ENCODE measurements around the gene DGKI. TPM values are rescaled to one million over a fixed set of nuclear protein-coding genes. Genes with fewer than 3 reads are reported as not detected.

DGKI gene
- total RNA-seq, 4 donors from 2014 or later = 0.42 to 6.2 (median 2.0) TPM

GRCh38 chr7:137801491-137801890, 45.3 kb downstream of the DGKI start:
- Histone ChIP-seq H3K4me3 (no peak overlapping the region), H3K36me3 (no peaks in the 10 kb centered on the region), H3K9me3 (no peaks in the 10 kb centered on the region), H3K27ac (no peak overlapping the region), H3K27me3 (no peaks in the 10 kb centered on the region), H3K4me1 (no peaks in the 10 kb centered on the region)
- no peak for DNase-seq (ENCODE audit: low spot score in 2 of 2)
- 86% methylated on average over 1 of the region's 1 CpG for WGBS
- TF ChIP-seq CTCF (IDR thresholded peaks at IDR 0.05) (no peak), POLR2AphosphoS5 (IDR thresholded peaks at IDR 0.05) (no peak), POLR2A (IDR thresholded peaks at IDR 0.05) (no peak), EP300 (IDR thresholded peaks at IDR 0.05) (no peak)

DNA sequence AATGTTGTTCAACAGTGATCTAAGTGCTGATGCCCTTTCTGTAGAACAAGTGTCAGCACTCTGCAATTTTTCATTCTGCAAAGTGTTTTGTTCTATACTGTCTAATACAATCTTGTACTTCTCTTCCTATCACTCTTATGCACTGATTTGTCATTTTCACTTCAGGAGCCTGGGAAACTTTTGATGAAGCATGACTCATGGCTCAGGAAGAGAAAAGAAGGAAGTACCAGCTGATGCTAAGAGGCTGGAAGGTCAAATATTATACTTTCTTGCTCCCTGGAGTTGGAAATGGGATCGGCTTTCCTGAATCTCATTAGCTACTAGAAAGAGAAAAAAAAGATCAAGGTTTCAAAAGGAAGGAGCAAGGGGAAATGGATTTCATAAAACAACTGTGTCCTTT, 45.8 kb downstream of the DGKI start:
- 61% methylated on average over 1 of the region's 1 CpG for WGBS
- TF ChIP-seq CTCF (IDR thresholded peaks at IDR 0.05) = no peak
- TF ChIP-seq POLR2A (IDR thresholded peaks at IDR 0.05) = no peak
- no peak for TF ChIP-seq POLR2AphosphoS5 (IDR thresholded peaks at IDR 0.05)
- TF ChIP-seq EP300 (IDR thresholded peaks at IDR 0.05) = no peak
- no peak overlapping the region for H3K27ac ChIP-seq
- H3K27me3 ChIP-seq = no peaks in the 10 kb centered on the region
- DNase-seq (ENCODE audit: low spot score in 2 of 2) = no peak
- no peaks in the 10 kb centered on the region for H3K36me3 ChIP-seq
- no peaks in the 10 kb centered on the region for H3K4me1 ChIP-seq
- H3K4me3 ChIP-seq = no peak overlapping the region
- no peaks in the 10 kb centered on the region for H3K9me3 ChIP-seq

DNA sequence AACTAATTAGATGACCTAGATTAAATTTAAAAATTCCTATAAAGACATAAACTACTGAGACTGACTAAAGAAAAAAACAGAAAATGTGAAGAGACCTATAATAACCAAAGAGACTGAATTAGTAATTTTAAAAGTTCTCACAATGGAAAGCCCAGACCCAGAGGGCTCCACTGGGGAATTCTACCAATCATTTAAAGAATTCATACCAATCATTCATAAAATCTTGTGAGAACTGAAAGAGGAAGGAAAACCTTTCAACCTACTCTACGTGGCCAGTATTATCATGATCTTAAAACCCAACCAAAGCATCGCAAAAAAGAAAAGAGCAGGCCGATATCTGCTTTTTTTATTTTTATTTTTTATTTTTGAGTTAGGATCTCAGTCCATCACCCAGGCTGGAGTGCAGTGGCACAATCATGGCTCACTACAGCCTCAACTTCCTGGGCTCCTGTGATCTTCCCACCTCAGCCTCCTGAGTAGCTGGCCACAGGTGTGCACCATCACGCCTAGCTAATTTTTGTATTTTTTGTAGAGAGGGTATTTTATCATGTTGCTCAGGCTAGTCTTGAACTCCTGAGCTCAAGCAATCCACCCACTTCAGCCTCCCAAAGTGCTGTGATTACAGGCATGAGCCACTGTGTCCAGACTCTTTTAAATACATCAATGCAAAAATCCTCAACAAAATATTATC, 48.6 kb downstream of the DGKI start:
- WGBS = 90% methylated on average over 4 of the region's 4 CpGs
- no peak overlapping the region for H3K27ac ChIP-seq
- DNase-seq (ENCODE audit: low spot score in 2 of 2) = no peak
- TF ChIP-seq POLR2A (IDR thresholded peaks at IDR 0.05) (no peak), CTCF (IDR thresholded peaks at IDR 0.05) (no peak), EP300 (IDR thresholded peaks at IDR 0.05) (no peak), POLR2AphosphoS5 (IDR thresholded peaks at IDR 0.05) (no peak)
- H3K4me1 ChIP-seq = no peaks in the 10 kb centered on the region
- H3K4me3 ChIP-seq = no peak overlapping the region
- H3K36me3 ChIP-seq = no peaks in the 10 kb centered on the region
- no peaks in the 10 kb centered on the region for H3K9me3 ChIP-seq
- no peaks in the 10 kb centered on the region for H3K27me3 ChIP-seq

GRCh38 chr7:137795211-137795610, 51.6 kb downstream of the DGKI start:
- Histone ChIP-seq H3K27me3 (no peaks in the 10 kb centered on the region), H3K4me3 (no peak overlapping the region), H3K4me1 (no peaks in the 10 kb centered on the region), H3K9me3 (no peaks in the 10 kb centered on the region), H3K36me3 (no peaks in the 10 kb centered on the region), H3K27ac (no peak overlapping the region)
- no peak for DNase-seq (ENCODE audit: low spot score in 2 of 2)
- no peak for TF ChIP-seq CTCF (IDR thresholded peaks at IDR 0.05)
- TF ChIP-seq POLR2AphosphoS5 (IDR thresholded peaks at IDR 0.05) = no peak
- TF ChIP-seq POLR2A (IDR thresholded peaks at IDR 0.05) = no peak
- TF ChIP-seq EP300 (IDR thresholded peaks at IDR 0.05) = no peak
- 92% methylated on average over 4 of the region's 4 CpGs for WGBS

GRCh38 chr7:137791930-137792329, 54.8 kb downstream of the DGKI start:
- H3K27me3 ChIP-seq = no peaks in the 10 kb centered on the region
- no peaks in the 10 kb centered on the region for H3K36me3 ChIP-seq
- DNase-seq (ENCODE audit: low spot score in 2 of 2) = no peak
- no peaks in the 10 kb centered on the region for H3K9me3 ChIP-seq
- TF ChIP-seq EP300 (IDR thresholded peaks at IDR 0.05) (no peak), POLR2A (IDR thresholded peaks at IDR 0.05) (no peak), CTCF (IDR thresholded peaks at IDR 0.05) (no peak), POLR2AphosphoS5 (IDR thresholded peaks at IDR 0.05) (no peak)
- no peaks in the 10 kb centered on the region for H3K4me1 ChIP-seq
- no peak overlapping the region for H3K4me3 ChIP-seq
- WGBS = 77% methylated on average over 2 of the region's 2 CpGs
- no peak overlapping the region for H3K27ac ChIP-seq

Measured in suprapubic skin (tissue), 4 donors.